Endometrial microvascular endothelial cells (primary cell): ENCODE data around the gene OR4C16. TPM values are rescaled to one million over a fixed set of nuclear protein-coding genes. Genes with fewer than 3 reads are reported as not detected.

Source experiments
- in situ Hi-C: cut with HindIII; loops from 2 replicates; pipeline ENCODE4 v1.10.0; 2017; ENCODE audit warnings: low sequenced_read_pairs, low pct_unique_long_range_greater_than_20kb; ENCODE audit errors: inconsistent ontology term
- total RNA-seq: library from RNA; depleted of rRNA; stranded (reverse); fragments of >200 nt; gene quantifications from one replicate; pipeline ENCODE4 v1.2.3, GENCODE V29; 2015; ENCODE audit errors: inconsistent ontology term

Gene OR4C16
- not detected for total RNA-seq

- in situ Hi-C loops, result no loop called here
These were observed at the start of gene OR4C16 for GRCh38 chr11:55571828-55572227. Gene OR4C16, plus strand, starts transcription at chr11:55572128. Its CDS starts 0 bp downstream, at chr11:55572128.

- in situ Hi-C loops, result no loop called here
These were observed 17.8 kb upstream of the OR4C16 start, which contains the start of gene OR4C15 for GRCh38 chr11:55554169-55554568. Gene OR4C15, plus strand, starts transcription at chr11:55554469. Its CDS starts 0 bp downstream, at chr11:55554469.

GRCh38 chr11:55572548-55572947, 620 bp downstream of the OR4C16 start:
- in situ Hi-C loops, result no loop called here

- in situ Hi-C loops, result no loop called here
These were observed 35.6 kb downstream of the OR4C16 start, which contains the start of gene OR4C11 for GRCh38 chr11:55607545-55607944. Gene OR4C11, minus strand, starts transcription at chr11:55607645. Its CDS starts 3,272 bp downstream, at chr11:55604373.

Other genes starting within 250 kb of the OR4C16 start
- gene OR4A16, start 228.9 kb upstream of the OR4C16 start, total RNA-seq, result not detected
- gene OR4A15, start 204.2 kb upstream of the OR4C16 start, total RNA-seq, result not detected
- not detected for gene OR4C15, start 17.7 kb upstream of the OR4C16 start, total RNA-seq
- not detected for gene OR4C11, start 35.5 kb downstream of the OR4C16 start, total RNA-seq
- gene OR4P4, start 63.0 kb downstream of the OR4C16 start, total RNA-seq, result not detected
- gene OR4S2, start 76.2 kb downstream of the OR4C16 start, total RNA-seq, result not detected
- not detected for gene OR4C6, start 90.1 kb downstream of the OR4C16 start, total RNA-seq
- gene OR5D13, start 201.3 kb downstream of the OR4C16 start, total RNA-seq, result not detected
- not detected for gene OR5D14, start 223.4 kb downstream of the OR4C16 start, total RNA-seq
- gene OR5L1, start 239.2 kb downstream of the OR4C16 start, total RNA-seq, result not detected
- gene OR5D18, start 247.5 kb downstream of the OR4C16 start, total RNA-seq, result not detected